ENCODE results near the gene NAALAD2.
"Not testable (repeated sequence)": the region's sequence is repeated elsewhere in the genome, so short reads cannot be mapped to it uniquely, and the experiment has no call there.

Gene NAALAD2

GRCh38 chr11:90197377-90197776 lies 62.9 kb downstream of the NAALAD2 start:
- DNase-seq, result no peak

GRCh38 chr11:90202342-90202741 lies 67.9 kb downstream of the NAALAD2 start:
- DNase-seq, result no peak

- no peak for DNase-seq
Observed at GRCh38 chr11:90204407-90204806, 69.9 kb downstream of the NAALAD2 start.

GRCh38 chr11:90204832-90205646 lies 70.6 kb downstream of the NAALAD2 start:
- DNase-seq, result peak; percentile 4

GRCh38 chr11:90207992-90208391 lies 73.5 kb downstream of the NAALAD2 start:
- DNase-seq, result not testable (repeated sequence)

- no peak for DNase-seq
Observed at GRCh38 chr11:90208857-90209256, 74.4 kb downstream of the NAALAD2 start.

GRCh38 chr11:90213322-90213721 lies 78.9 kb downstream of the NAALAD2 start:
- no peak for DNase-seq

- DNase-seq, result no peak
Observed at GRCh38 chr11:90216611-90217010, 82.1 kb downstream of the NAALAD2 start.

- DNase-seq, result no peak
Observed at GRCh38 chr11:90218606-90219005, 84.1 kb downstream of the NAALAD2 start.

GRCh38 chr11:90219438-90219837 lies 85.0 kb downstream of the NAALAD2 start:
- DNase-seq, result no peak

GRCh38 chr11:90220391-90220790 lies 85.9 kb downstream of the NAALAD2 start:
- no peak for DNase-seq

- no peak for DNase-seq
Observed at GRCh38 chr11:90221803-90222458, 87.5 kb downstream of the NAALAD2 start.

GRCh38 chr11:90222459-90223247 lies 88.2 kb downstream of the NAALAD2 start, which contains the start of gene CHORDC1:
Gene CHORDC1, minus strand, starts transcription at chr11:90223049. Its CDS starts 95 bp downstream, at chr11:90222954.
- peak; percentile 84 for DNase-seq

- no peak for DNase-seq
Observed at GRCh38 chr11:90223248-90223585, 88.8 kb downstream of the NAALAD2 start.

- DNase-seq, result no peak
Observed at GRCh38 chr11:90228056-90228455, 93.6 kb downstream of the NAALAD2 start.

GRCh38 chr11:90229791-90230190 lies 95.3 kb downstream of the NAALAD2 start:
- no peak for DNase-seq

- no peak for DNase-seq
Observed at GRCh38 chr11:90234977-90235376, 100.5 kb downstream of the NAALAD2 start.

- no peak for DNase-seq
Observed at GRCh38 chr11:90235526-90235925, 101.1 kb downstream of the NAALAD2 start.

- no peak for DNase-seq
Observed at GRCh38 chr11:90237004-90237403, 102.5 kb downstream of the NAALAD2 start.

GRCh38 chr11:90239967-90240636 lies 105.6 kb downstream of the NAALAD2 start:
- DNase-seq, result not testable (repeated sequence)

- no peak for DNase-seq
Observed at GRCh38 chr11:90241414-90241813, 107.0 kb downstream of the NAALAD2 start.

All from GDM1 (cell line).